GM21515 (cell line): ENCODE measurements around the gene TTYH1.

ENCODE experiments used
- ATAC-seq: cut with Tn5 transposase; IDR thresholded peaks from one replicate; pipeline ENCODE4 v1.9.1; 2021; ENCODE audit not compliant: unreplicated experiment

The TTYH1 gene

DNA sequence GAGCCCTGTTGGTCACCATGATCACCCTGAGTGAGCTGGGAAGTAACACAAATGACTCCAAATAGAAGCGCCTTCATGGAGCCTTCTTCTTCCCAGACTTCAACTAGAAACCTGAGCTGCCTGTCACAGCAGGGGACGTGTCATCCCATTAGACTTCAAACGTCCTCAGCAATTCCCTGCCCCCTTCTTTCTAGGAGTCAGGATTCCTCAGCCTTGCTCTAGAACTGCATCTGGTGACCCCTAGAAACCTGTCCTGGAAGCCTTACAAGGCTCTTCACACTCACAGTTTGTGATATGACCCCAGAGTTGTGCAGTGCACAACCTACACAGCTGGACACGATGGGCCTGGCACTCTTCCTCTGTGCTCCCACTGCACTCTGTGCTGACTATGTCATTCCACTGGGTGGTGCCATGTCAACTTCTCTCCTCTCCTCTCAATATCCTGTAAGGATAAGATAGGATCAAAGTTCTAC, 23.6 kb upstream of the TTYH1 start:
- no peak for ATAC-seq

DNA sequence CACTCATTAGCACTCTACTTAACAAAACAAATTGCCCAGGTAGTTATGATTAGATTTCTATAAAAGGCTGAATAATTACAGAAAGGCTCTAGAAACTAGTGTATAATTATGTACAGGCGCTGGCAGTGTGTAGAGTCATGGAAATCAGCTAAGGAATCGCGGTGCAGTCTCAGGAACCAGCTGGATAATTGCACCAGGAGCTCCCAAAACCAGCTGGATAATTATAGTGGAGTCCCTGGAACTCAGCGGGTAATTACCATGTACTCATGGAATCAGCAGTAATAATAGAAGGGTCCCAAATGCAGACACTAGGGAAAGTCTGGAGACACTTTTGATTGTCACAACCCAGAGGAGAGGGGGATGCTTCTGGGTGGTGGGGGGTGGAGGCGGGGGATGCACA, 23.2 kb upstream of the TTYH1 start:
- no peak for ATAC-seq

DNA sequence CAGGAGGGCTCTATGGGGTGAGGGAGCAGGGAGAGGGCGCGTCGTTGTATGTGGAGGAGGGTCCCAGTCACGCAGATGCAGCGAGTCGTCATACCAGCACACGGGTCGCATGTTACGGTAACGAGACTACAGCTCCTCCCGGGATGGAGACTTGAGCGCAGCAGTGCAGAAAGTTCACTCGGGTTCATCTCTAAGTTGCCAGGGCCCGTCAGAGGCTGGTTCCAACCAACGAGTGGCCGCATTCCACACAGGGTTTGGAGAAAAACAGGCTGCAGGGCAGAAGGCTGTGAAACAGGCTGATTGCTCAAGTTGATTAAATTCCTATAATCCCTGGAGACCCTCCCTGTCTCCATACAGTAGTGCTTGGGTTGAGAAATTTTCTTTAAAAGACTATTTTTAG, 21.9 kb upstream of the TTYH1 start:
- no peak for ATAC-seq

DNA sequence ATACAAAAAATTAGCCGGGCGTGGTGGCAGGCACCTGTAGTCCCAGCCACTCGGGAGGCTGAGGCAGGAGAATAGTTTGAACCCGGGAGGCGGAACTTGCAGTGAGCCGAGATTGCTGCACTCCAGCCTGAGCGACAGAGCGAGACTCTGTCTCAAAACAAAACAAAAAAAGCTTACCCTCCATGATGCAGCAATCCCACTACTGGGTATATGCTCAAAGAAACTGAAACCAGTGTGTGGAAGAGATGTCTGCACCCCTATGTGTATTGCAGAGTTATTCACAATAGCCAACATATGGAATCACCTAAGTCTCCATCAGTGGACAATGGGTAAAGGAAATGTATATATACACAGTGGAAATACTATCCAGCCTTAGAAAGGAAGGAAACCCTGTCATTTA, 19.6 kb upstream of the TTYH1 start:
- ATAC-seq, result no peak

DNA sequence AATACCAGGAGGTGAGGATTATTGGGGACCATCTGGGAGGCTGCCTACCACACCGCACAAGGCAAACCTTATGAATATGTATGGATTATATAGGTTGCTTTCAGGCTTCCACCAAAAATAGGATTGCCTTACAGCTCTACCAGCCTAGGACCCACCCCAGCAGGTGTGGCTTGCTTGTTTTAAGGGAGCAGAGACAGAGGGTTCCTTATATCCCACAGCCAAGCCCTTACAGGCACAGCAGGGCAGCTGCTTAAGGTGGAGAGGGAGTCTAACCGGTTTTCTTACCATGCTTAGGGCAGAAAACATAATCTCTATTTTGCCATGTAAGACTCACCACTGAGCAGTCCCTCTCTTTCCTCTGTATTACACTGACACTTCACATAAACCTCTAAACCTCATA, 16.1 kb upstream of the TTYH1 start:
- no peak for ATAC-seq

DNA sequence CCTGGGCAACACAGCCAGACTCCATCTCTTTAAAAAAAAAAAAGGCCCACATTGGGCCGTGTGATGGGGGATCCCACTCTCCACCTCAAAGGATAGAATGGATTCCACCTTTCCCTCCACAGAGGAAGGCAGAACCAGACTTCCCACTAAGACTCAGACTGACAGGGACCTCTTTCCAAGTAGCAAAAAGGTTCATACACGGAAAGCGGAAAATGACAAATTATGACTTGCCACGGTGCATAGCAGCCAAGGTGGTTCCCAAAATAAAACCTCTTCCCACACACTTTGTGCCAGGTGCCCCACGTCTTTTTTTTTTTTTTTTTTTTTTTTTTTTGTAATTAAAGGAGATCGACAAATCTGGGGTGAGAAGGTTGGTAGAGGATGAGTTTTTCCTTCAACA, 14.4 kb upstream of the TTYH1 start:
- no peak for ATAC-seq

DNA sequence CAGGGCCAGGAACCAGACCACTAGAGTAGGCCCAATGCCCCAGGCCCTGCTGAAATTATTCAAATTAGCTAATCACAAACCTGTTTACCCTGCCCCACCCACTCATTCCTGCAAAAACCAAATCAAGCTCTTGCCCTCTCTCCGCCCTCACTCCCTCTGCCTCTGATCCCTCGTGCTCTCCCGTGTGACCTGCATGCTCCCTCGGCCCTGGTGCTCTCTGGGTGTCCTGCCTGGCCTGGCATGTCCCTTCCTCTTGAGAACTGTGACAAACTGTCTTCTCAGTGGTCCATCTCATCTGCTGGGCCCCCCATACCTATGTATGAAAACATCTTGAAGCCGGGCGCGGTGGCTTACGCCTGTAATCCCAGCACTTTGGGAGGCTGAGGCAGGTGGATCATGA, 12.2 kb upstream of the TTYH1 start:
- ATAC-seq, result no peak

DNA sequence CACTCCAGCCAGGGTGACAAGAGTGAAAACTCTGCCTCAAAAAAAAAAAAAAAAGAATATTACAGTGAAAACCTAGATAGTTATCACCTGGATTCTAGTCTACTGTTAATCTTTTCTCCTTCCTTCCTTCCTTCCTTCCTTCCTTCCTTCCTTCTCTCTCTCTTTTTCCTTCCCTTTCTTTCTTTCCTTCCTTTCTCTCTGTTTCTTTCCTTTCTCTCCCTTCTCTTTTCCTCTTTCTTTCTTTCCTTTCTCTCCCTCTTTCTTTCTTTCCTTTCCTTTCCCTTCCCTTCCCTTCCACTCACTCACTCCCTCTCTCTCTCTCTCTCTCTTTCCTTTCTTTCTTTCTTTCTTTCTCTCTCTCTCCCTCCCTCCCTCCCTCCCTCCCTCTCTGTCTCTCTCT, 9.6 kb upstream of the TTYH1 start:
- ATAC-seq, result no peak

DNA sequence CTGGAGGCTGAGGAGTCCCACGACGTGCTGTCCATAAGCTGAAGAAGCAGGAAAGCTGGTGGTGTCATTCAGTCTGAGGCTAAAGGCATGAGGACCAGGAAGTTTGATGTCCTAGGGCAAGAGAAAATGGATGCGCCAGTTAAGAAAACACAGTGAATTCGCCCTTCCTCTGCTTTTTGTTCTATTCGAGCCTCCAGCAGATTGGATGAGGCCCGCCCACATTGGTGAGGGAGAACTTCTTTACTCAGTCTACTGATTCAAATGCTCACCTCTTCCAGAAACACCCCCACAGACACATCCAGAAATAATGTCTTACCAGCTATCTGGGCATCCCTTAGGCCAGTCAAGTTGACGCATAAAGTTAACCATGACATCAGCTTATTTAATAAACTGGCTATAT, 7.5 kb upstream of the TTYH1 start:
- no peak for ATAC-seq

DNA sequence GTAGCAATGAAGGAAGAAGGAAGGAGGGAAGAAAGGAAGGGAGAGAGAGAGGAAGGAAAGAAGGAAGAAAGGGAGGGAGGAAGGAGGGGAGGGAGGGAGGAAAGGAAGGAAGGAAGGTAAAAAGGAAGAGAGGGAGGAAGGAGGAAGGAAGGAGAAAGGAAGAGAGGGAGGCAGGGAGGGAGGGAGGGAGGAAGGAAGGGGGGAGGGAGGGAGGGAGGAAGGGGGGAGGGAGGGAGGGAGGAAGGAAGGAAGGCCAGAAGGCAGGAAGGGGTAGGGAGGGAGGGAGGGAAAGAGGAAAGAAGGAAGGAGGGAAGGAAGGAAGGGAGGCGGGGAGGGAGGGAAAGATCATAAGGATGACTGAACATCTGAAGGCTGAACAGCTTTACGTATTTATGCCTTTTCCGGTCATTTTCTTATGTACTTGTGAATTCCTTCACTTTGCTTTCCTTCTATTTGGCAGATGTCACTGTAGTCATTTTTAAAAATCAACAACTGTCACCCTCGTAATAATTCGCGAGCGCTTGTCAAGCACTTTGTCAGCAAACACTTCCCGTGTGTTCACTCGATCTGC, 6.7 kb upstream of the TTYH1 start:
- ATAC-seq, result no peak

DNA sequence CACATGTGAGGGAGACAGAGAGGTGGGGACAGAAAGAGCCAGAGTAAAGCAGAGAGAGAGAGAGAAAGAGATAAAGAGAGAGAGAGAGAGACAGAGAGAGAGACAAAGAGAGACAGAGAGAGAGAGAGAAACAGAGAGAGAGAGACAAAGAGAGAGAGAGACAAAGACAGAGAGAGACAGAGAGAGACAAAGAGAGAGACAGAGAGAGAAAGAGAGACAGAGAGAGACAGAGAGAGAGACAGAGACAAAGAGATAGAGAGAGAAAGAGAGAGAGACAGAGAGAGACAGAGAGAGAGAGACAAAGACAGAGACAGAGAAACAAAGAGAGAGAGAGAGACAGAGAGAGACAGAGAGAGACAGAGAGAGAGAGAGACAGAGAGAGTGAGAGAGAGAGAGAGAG, 4.2 kb upstream of the TTYH1 start:
- ATAC-seq, result no peak

DNA sequence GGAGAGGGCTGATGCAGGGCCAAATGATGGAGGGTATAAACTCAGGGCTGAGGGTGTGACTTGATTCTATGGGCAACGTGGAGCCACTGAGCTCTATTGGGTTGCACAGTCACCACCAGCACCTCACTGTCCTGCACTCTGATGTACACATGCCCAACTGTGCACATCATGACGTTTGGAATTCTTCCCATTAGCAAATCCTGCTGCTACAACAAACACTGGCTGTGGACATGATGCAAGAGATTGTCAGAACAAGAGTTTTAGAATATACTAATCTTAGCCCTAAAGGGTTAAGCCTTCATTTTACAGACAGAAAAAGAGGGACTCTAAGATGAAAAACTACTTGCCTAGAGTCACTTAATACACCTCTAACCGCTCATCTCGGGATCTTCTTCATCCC, 2.4 kb upstream of the TTYH1 start:
- ATAC-seq, result no peak

DNA sequence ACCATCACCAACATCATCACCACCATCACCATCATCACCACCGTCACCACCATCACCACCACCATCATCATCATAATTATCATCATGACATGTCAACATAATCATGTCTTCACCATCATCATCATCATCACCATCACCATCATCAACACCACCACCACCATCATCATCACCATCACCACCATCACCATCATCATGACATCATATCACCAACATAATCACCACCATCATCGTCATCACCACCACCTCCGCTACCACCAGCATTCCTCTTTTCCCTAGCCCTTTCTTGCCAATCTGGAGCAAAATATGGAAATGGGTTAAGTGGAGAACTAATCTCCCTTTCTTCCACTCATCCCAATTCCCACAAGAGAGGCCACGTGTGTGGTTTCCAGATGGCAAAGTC, 1.1 kb upstream of the TTYH1 start:
- ATAC-seq, result no peak

DNA sequence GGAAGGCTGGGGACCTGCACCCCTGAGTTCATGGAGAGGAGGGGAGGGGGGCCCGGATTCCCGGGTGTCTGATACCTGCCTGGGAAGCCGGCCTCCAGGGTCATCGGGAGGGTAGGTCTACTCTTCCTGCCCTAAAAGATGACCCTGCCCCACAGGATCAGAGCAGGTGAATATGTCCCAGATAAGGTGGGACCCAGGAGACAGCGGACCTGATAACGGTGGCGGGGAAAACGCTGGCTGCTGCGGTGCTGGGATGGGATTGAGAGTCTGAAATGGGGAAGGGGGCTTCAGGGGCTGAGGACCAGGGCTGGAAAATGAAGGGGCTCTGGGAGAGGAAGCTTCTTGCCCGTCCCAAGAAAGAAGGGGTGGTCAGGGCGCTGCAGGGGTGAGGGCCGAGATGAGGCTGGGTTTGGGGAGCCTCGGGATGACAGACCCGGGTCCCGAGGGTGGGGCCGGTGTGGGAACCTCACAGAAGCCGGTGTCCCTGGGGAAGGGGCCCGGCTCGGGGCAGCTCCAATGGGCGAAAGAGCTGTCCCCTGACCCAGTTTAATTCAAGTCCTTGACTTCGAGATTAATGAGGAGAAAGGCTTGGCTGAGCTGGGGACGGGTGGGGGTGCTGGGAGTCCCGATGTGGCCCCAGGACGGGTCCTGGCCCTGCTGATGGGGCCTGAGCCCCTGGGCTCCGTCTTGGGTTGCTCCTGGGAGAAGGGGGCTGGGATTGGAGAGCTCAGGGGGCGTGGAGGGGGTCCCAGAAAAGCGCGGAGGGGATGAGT, 823 bp downstream of the TTYH1 start:
- no peak for ATAC-seq

DNA sequence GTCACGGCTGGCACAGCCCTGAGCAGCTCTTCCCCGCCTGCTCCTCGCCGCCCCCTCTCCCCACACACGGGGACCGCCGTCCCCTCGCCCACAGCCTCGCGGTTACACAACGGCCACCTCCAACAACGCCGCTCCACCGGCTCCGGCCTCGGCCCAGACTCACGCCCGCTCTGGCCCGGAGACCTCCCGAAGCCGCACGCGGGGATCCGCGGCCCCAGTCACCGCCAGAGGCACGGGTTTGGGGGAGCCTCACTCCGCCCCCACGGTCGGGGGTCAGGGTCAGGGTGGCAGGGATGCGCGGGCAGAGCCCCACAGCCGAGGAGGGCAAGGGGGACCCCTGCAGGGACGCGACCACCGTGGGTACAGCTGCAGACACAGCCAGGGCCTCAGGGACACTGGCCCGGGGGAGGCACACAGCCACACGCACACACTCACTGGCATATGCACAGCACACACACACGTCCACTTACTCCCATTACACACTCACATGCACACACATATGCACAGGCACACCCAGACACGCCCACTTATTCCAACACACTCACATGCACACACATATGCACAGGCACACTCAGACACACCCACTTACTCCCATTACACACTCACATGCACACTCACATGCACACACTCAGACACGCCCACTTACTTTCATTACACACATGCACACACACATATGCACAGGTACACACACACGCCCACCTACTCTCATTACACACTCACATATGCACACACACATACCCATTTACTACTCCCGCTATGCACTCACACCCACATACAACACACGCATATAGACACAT, 1.6 kb downstream of the TTYH1 start:
- ATAC-seq, result no peak

DNA sequence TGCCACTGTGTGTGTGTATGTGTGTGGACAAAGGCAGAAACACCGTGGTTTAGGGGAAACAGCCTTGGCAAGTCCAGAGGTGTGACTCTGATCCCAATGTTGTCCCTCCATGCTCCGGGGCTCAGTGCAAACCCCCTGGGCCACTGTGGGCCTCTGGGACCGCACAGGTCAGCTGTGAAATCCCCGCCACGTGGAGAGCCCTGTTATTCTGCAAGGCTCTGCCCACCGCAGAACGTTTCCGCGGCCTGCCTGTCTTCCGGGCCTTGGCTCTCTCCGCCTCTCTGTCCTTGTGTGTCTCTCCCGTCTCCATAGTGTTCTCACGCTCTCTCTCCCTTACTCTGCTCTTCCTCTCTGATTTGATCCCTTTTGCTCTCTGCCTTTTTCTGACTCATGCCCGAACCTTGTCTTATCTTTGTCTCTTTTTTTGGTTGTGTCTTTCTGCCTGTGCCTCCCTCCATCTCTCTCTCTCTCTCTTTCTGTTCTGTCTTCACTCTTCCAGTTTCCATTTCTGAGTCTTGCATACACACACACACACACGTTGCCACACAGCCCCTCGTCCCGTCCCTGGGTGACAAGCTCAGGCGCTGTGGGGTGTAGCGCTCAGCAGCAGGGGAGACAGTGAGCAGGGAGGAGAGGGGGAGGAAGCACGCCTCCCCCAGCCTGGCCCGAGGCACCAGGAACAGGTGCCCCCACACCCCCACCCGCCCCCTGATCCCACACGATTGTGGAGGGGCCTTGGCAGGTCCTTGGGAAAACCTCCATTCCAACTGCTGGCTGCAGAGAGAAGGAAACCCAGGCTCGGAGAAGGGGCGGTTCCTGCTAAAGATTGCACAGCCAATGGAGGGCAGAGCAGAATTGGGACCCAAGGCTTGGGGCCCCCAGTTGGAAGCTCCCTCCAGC, 3.0 kb downstream of the TTYH1 start:
- no peak for ATAC-seq

DNA sequence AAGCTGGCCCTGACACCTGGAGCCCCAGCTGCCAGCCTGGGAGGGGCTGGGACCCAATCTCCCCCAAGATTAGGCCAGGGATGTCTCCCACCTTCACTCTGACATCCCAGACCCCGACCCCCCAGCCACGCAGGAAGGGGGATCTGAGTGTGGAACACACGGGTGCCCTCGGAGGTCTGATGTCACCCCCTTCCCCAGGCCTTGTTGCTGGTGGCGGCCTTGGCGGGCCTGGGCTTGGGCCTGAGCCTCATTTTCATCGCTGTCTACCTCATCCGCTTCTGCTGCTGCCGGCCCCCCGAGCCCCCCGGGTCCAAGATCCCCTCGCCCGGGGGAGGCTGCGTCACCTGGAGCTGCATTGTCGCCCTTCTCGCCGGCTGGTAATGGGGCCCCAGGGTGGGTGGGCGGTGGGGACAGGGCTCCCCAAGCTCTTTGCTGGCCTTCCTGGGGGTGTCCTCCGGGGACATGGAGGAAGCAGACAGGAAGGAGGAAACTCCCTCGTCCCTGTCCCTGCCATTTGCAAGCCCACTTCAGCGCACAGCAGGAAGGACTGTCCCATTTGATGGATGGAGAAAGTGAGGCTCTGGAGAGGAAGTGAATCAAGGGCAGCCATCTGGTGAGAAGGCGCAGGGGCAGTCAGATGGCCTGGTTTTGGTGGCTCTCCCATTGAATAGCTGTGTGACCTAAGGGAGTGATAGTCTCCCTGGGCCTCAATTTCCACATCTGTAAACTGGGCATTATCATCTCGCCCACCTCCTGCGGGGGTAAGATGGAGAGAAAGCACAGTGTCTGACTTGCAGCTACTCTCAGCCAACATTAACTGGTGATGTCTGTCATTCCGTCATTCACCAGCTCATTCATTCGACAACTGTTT, 3.9 kb downstream of the TTYH1 start:
- ATAC-seq, result no peak

DNA sequence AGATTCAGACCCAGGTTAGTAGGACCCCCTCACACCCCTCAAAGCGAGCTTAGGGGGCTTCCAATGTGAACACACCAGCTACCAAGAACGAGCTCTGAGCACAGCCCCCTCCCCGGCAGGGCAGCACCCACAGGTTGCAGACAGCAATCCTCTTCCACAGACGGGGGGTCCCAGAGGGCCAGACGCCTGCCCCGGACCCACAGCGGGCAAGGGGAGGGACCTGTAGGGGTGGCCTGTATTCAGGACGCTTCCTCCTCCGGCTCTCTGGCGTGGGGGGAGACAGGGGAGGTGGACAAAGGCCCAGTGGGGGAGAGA, 4.8 kb downstream of the TTYH1 start:
- ATAC-seq, result no peak

DNA sequence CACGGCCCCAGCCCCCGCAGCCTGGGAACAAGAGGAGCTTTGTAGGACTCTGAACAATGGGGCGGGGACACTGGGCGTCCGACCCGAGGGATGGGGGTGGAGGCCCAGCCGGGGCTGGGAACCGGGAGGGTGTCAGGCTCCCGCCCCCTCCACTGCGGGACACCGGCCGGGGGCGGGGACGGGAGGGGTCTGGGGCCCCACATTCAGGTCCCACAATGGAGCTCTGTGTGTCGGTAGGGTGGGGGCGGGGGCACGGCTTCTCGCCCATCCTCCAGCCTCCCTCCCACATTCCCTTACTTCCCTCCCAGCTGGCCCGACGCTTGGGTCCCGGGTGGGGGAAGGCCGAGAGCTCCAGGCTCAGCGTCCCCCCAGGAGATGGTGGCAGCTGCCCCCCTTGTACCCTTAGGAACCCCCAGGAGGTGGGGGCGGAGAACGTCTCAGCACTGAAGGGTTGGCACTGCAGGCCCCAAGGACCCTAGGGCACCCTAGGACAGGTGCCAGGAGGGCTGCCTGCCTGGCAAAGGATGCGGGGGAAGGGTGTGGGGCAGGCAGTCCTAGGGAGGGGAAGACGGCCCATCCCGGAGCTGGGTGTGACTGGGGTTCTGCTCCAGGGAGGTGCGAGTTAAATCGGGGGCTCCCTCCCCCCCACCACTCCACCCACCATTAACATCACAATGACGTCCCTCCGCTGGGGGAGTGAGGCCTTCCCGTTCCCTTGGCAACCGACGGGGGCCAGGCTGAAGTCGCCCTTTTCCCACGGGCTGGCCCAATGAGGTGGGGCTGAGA, 5.3 kb downstream of the TTYH1 start:
- no peak for ATAC-seq

DNA sequence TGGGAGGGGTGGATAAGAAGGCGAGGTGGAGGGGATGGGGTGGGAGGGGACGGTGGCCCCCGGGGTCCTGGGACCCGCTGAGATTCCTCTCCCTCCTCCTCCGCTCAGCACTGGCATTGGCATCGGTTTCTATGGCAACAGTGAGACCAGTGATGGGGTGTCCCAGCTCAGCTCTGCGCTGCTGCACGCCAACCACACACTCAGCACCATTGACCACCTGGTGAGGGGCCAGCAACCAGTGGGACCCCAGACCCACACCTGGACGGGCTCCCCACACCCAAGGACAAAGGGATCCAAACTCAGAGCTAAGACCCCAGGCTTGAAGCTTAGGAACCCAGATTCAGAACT, 5.9 kb downstream of the TTYH1 start:
- no peak for ATAC-seq
